DMS 273 (cell line): ENCODE results near the gene MYL7.
"Not testable (repeated sequence)": the region's sequence is repeated elsewhere in the genome, so short reads cannot be mapped to it uniquely, and the experiment has no call there.

Experiments used
- DNase-seq: peaks from one replicate; lab custom pipeline; 2025; ENCODE audit not compliant: unreplicated experiment; lab: John Stamatoyannopoulos, UW

The MYL7 gene

GRCh38 chr7:44133295-44133694, 7.8 kb downstream of the MYL7 start:
- no peak for DNase-seq

DNA sequence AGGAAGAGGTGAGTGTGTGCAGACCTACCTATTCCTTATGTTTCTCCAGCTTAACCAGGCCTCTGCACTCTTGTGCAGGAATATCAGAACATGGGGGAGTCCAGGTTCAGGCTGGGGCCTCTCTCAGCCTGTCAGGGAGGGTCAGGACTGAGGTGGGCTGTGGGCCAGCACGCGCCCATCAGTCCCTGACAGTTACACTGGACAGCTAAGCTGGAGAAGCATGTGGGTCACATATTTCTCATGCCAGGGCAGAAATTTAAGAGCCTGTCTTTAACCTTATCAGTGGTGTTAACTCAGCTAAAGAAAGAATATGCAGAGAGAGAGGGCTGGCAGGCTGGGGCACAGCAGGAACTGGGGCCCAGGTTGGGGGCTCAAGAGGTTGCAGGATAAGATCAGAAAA, 9.1 kb downstream of the MYL7 start:
- no peak for DNase-seq

- peak; percentile 94 for DNase-seq
Observed at GRCh38 chr7:44131173-44132029, 9.7 kb downstream of the MYL7 start.

DNA sequence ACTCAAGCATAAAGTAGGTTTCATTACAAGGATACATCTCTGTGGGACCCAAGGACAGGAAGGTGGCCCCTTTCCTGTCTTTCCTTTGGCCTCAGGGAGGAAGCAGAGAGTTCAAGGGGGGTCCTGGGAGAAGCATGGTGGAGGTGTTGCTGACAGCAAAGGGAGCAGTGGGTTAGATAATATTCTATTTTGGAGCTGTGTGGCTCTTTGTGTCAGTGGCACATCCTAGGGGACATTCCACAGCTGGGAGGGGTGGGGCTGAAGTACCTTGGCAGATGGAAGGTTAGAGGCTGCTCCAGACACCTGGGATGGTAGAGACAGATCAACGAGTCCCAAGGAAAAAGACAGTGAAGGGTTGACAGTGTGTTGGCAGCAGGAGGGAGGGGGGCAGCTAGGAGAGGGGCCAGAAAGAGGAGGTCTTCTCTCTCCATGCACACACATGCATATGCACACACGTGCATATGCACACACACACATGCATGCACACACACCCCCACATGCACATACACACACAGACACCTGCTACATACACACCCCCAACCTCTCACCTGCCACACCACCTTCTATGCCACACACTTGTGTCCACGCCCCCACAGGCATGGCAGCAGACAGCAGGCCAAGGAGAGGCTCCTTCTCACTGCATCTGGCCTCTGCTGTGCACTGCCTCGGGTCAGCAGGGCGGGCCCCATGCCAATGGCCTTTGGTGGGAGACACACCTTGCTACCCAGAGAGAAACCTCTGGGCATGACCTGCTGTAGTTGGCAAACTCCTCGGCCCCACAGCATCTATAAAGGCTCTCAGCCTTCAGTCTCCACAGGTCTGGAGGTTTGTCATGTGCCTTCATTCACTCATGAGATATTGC, 12.2 kb downstream of the MYL7 start:
- peak; percentile 54 for DNase-seq

GRCh38 chr7:44127161-44127560, 14.0 kb downstream of the MYL7 start:
- peak; percentile 45 for DNase-seq

DNA sequence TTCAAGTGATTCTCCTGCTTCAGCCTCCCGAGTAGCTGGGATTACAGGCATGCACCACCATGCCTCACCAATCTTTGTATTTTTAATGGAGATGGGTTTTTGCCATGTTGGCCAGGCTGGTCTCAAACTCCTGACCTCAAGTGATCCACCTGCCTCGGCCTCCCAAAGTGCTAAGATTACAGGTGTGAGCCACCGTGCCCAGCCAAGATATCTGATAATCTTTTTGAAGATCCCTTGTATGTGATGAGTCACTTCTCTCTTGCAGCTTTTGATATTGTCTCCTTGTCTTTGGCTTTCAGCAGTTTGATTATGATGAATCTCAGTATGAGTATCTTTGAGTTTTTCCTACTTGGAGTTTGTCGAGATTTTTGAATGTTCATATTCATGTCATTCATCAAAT, 14.6 kb downstream of the MYL7 start:
- not testable (repeated sequence) for DNase-seq

DNA sequence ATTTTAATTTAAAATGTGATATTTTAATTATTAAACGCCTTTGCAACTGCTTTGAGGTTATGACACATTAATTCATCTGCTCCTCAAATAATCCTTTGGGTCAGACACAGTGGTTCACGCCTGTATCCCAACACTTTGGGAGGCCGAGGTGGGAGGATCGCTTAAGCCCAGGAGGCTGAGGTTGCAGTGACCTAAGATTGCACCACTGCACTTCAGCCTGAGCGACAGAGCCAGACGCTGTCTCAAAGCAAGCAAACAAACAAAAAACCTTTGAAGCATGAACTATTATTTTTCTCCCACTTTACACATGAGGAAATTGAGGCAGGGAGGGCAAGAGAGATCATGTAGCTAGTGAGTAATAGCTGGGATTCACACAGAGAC, 16.3 kb downstream of the MYL7 start:
- no peak for DNase-seq

DNA sequence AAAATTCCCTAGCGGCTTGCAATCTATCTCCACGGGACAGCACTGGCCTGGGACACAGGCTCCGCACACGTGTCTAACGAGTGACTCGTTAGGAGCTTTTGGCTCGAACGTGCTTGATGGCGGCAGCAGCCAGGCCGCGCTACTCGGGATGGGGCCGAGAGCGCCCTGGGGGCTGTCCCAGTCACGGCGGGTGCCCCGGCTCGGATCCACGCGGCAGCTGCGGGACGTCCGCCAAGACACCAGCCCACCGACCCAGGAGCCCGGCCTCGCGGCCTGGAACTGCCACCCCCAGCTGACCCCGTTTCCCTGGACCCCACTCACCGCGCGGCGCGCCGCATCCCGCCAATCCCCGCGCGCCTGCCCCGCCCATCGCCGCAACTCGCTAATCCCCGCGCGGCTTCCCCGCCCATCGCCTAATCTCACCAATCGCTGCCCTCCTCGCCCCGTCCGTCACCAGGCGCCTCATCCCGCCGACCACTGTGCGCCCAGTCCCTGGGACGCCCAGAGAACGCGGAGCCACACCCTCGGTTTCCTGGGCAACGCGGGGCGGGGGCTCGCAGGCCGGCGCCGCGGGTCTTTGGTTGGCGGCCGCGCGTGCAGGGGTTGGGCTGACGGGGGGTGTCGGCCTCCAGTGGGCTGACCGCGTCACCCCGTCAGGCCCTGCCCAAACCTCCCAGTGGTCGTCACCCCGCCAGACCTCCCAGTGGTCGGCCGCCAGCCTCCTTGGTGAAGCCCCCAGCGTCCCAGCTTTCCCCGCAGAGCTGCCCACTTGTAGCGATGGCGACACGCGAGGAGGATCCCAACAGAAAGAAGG, 17.7 kb downstream of the MYL7 start, which contains the start of gene POLD2:
POLD2 (minus strand) TSS at position 359 of the 814 bp plus-strand sequence. CDS start 1,495 bp downstream, outside the sequence.
- peak; percentile 100 for DNase-seq

DNA sequence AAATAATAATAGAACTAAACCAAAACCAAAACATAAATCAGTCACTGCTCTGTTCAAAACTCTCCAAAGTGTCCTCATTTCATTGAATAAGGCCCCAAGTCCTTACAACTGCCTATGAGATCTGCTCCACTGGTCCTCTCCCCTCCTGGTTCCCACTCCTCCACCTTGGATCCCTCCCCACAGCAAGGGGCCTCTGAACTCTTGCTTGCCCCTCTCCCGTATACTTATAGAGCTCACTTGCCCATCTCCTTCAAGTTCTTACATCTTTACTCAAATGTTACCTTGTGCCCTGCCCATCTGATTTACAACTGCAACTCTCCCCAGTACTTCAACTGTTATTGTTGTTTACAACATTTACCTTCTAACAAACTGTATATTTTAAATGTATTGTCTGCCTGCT, 18.6 kb downstream of the MYL7 start:
- peak; percentile 57 for DNase-seq

GRCh38 chr7:44121761-44122420, 19.2 kb downstream of the MYL7 start:
- no peak for DNase-seq

- no peak for DNase-seq
Observed at GRCh38 chr7:44120395-44120794, 20.7 kb downstream of the MYL7 start.

DNA sequence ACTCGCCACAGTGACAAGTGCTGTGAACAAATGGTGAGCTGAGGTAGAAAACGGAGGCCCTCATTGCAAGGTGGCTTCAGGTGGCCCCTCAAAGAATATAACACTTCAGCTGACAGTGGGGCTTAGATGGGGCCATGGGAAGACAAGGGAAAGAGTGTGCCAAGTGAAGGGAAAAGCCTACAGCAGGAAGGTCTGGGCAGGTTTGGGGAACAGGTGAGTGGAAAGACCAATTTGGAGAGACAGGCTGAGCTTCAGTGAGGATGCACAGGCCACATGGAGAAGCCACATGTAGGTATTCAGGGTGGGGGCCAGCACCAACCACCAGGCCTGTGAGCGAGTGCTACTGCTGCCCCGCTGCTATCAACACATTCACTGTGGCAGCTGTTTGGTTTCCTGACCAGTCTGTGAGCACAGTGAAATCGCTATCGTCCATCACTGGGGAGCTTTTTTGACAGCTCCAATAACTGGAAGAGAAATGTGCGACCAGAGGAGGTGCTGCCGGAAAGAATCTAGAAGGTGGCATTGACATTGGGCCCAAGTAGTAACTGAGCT, 21.2 kb downstream of the MYL7 start:
- no peak for DNase-seq

GRCh38 chr7:44117801-44118429, 23.2 kb downstream of the MYL7 start:
- DNase-seq: no peak

- no peak for DNase-seq
Observed at GRCh38 chr7:44116789-44117666, 24.1 kb downstream of the MYL7 start.

GRCh38 chr7:44116087-44116788, 24.9 kb downstream of the MYL7 start:
- DNase-seq: peak; percentile 45

GRCh38 chr7:44114586-44115310, 26.4 kb downstream of the MYL7 start:
- DNase-seq: peak; percentile 82

- DNase-seq: no peak
Observed at GRCh38 chr7:44113764-44114354, 27.3 kb downstream of the MYL7 start.
